Ramos (cell line): ENCODE results near the gene SCG5.

ENCODE experiments used
- in situ Hi-C: fragments of 300-500 bp; cut with MboI; formaldehyde crosslinking; loops from one replicate; pipeline ENCODE4 v1.14.3; 2022; ENCODE audit warnings: low sequenced_read_pairs; ENCODE audit not compliant: unreplicated experiment

Gene SCG5

GRCh38 chr15:32688151-32688639 is 46.7 kb downstream of the SCG5 start:
- in situ Hi-C loops: no loop called here

- in situ Hi-C loops: no loop called here
Measured at GRCh38 chr15:32690941-32691688, 49.6 kb downstream of the SCG5 start.

- in situ Hi-C loops: no loop called here
Measured at GRCh38 chr15:32691689-32692038, 50.2 kb downstream of the SCG5 start.

GRCh38 chr15:32692286-32692685 is 50.8 kb downstream of the SCG5 start:
- in situ Hi-C loops: no loop called here

- in situ Hi-C loops: no loop called here
Measured at GRCh38 chr15:32694222-32694983, 52.9 kb downstream of the SCG5 start.

GRCh38 chr15:32698773-32699390 is 57.4 kb downstream of the SCG5 start:
- in situ Hi-C loops: no loop called here

GRCh38 chr15:32700501-32701150 is 59.1 kb downstream of the SCG5 start:
- in situ Hi-C loops: no loop called here

- in situ Hi-C loops: no loop called here
Measured at GRCh38 chr15:32701863-32702262, 60.4 kb downstream of the SCG5 start.

GRCh38 chr15:32704395-32704981 is 63.0 kb downstream of the SCG5 start:
- in situ Hi-C loops: no loop called here

GRCh38 chr15:32705446-32705845 is 63.9 kb downstream of the SCG5 start:
- in situ Hi-C loops: no loop called here

- in situ Hi-C loops: no loop called here
Measured at GRCh38 chr15:32706704-32707103, 65.2 kb downstream of the SCG5 start.

- in situ Hi-C loops: no loop called here
Measured at GRCh38 chr15:32707436-32707835, 65.9 kb downstream of the SCG5 start.

GRCh38 chr15:32709295-32710033 is 68.0 kb downstream of the SCG5 start:
- in situ Hi-C loops: no loop called here

- in situ Hi-C loops: no loop called here
Measured at GRCh38 chr15:32715276-32715675, 73.8 kb downstream of the SCG5 start.

GRCh38 chr15:32716216-32716914 is 74.9 kb downstream of the SCG5 start:
- in situ Hi-C loops: no loop called here

- in situ Hi-C loops: no loop called here
Measured at GRCh38 chr15:32716915-32717425, 75.5 kb downstream of the SCG5 start.

- in situ Hi-C loops: no loop called here
Measured at GRCh38 chr15:32717426-32718226, 76.1 kb downstream of the SCG5 start, which contains the start of gene GREM1. Gene GREM1, plus strand, starts transcription at chr15:32718004. Its CDS starts 12,687 bp downstream, at chr15:32730691.

GRCh38 chr15:32718227-32718820 is 76.8 kb downstream of the SCG5 start:
- in situ Hi-C loops: no loop called here
